HuH-7 (cell line): ENCODE data around the gene ANKRD30B.
"Not testable (repeated sequence)": the region's sequence is repeated elsewhere in the genome, so short reads cannot be mapped to it uniquely, and the experiment has no call there.

Source experiments
- DNase-seq: peaks from one replicate; pipeline ENCODE4 v3.0.0; 2011; ENCODE audit warnings: low spot score

ANKRD30B gene

DNA sequence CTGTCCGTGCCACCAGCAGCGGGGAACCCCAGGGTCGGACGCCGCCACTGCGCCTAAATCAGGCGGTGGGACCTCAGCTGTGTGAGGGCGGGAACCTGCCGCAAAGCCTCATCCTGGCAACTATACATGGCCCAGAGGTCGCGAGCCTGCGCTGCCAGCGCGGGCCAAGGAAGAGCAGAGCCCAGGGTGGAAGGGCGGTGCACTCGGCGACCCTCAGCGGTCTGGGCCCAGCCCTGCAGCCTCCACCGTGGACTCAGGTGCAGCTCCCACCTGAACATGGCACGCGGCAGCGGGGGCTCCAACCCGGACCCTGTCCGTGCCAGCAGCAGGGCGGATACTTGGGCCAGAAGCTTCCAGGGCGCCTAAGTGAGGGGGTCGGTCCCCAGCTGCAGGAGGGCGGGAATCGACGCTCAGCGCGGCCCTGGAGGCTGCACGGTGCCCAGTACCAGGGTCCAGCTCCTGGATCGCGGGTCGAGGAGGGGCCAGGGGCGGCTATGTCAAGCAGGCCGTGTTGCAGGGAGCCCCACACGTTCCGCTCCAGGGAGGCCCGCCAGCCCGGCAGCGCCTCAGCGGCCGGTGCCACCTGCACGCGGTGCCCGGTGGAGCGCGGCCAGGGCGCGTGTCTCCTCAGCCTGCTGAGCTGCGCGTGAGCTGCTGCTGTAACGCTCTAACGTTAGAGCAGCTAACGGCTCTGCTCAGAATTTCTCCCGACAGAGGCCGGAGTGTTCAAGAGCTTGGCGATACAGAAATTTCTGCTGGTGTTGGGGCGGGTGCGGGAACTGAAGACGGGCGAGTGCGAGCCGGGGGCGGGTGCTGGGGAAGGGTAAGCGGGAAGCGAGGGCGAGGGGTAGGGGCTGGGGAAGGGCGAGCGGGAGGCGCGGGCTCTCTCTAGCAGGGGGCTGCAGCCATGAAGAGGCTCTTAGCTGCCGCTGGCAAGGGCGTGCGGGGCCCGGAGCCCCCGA is at the start of gene ANKRD30B:
Gene ANKRD30B, plus strand, starts transcription at position 660 of the 962 bp plus-strand sequence. Its CDS starts 248 bp downstream, at position 908.
- DNase-seq, result no peak

DNA sequence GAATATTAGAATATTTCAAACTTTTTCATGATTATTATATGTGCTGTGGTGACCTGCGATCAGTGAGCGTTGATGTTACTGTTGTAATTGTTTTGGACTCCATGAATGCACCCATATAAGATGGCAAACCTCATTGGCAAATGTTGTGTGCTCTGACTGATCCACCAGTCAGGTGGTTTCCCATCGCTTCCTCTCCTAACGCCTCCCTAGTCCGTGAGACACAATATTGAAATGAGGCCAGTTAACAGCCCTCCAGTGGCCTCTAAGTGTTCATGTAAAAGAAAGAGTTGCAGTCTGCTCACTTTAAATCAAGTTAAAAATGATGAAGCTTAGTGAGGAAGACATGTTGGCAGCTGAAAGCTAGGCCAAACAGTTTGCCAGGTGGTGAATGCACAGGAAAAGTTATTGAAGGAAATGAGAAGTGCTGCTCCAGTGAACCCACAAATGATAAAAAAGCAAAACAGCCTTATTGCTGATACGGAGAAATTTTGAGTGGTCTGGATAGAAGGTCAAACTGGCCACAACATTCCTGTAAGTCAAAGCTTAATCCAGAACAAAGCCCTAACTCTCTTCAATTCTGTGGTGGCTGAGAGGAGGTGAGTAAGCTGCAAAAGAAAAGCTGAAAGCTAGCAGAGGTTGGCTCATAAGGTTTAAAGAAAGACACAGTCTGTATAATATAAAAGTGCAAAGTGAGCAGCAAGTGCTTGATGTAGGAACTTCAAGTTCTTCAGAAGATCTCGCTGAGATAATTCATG is 46.5 kb upstream of the ANKRD30B start:
- not testable (repeated sequence) for DNase-seq

GRCh38 chr18:14709761-14710160 is 38.2 kb upstream of the ANKRD30B start:
- DNase-seq, result not testable (repeated sequence)

DNA sequence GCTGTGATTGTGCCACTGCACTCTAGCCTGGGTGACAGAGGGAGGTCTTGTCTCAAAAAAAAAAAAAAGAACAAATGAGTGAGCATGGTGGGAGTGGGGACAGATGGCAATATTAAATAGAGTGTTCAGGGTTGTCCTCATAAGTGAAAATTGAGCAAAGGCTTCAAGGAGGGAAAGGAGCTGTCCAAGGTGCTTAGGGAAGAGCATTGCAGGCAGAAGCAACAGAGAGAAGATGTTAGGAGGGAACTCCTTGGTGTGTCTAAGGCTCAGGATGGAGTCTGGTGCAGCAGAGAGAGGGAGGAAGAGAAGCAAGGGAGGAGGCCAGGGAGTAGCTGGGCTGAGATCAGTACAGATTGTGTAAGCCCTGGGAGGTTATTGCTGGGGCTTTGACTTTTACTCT is 26.4 kb upstream of the ANKRD30B start:
- not testable (repeated sequence) for DNase-seq

DNA sequence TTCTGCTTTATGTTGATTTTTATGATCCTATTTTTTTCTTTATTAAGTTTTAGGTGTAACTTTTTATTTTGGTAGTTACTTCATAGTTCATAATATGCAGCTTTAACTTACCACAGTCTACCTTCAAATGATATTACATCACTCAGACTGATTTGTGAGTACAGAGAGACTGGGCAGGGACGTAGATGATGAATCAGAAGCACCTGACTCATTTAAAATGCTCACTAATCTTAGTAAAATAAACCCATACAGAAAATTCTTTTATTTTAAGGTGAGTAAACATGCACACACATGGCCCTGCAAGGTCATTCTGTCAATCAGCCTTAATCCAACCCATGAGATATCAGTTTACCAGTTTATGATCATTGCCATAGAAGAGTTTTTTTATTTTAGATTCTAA is 8.9 kb upstream of the ANKRD30B start:
- DNase-seq, result not testable (repeated sequence)

DNA sequence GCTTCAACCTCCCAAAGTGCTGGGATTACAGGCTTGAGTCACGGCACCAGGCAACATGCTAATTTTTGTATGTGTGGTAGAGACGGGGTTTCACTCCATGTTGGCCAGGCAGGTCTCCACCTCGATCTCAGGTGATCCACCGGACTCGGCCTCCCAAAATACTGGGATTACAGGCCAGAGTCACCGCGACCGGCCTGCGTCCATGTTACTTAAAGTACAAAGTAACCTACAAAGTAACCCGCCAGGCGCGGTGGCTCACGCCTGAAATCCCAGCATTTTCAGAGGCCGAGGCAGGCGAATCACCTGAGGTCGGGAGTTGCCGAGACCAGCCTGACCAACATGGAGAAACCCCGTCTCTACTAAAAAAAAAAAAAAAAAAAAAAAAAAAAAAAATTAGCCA is 1.1 kb upstream of the ANKRD30B start:
- no peak for DNase-seq

GRCh38 chr18:14748496-14748895 is 524 bp downstream of the ANKRD30B start:
- no peak for DNase-seq

- not testable (repeated sequence) for DNase-seq
These were observed 15.6 kb downstream of the ANKRD30B start for GRCh38 chr18:14763566-14763965.

- DNase-seq, result no peak
These were observed 19.5 kb downstream of the ANKRD30B start for GRCh38 chr18:14767474-14767873.

DNA sequence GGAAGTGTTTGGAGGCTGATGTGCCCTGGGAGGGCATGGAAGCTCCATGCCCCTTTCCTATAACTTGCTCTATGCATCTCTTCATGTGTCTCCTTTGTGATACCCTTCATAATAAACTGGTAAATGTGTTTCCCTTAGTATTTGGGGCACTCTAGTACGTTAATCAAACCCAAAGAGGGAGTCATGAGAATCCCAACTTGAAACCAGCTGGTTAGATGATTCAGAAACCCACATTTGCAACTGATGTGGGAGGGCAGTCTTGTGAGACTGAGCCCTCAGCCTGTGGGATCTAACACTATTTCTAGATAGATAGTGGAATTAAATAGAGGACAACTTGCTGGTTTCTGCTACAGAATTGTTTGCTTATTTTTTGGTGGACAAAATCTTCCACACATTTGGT is 20.3 kb downstream of the ANKRD30B start:
- no peak for DNase-seq

DNA sequence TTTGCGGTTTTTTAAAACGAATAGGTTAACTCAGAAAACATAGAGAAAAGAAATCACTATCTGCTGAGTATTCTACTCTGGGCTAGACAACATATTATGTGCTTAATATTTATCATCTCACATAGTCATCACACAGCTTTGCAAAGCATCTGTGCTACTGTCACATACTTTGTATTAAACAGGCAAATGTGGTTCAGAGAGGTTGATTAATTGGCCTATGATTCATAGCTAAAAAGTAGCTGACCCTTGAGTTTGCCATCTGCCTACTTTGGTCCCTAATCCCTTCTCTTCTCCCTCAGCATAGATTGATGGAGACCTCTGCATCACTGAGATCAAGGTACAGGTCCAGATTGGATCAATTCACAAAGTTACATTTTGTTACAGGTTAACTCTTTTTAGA is 21.4 kb downstream of the ANKRD30B start:
- DNase-seq, result no peak

DNA sequence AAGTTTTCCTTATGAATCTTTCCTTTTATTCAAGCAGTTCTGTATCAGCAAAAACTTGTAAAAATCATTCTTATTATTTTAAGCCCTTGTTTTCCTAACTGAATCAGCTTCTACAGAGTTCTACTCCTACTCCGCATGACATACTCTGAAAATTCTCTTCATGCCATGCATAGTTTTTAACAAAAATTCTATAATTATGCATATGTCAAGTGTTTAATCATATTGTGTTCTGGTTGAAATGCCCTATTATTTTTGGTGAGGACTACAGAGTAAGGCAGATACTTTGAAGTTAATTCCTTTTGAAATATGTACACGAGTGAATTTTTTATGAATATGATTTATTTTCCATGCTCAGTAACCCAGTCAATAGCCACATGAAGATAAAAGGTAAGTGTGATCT is 28.8 kb downstream of the ANKRD30B start:
- no peak for DNase-seq

DNA sequence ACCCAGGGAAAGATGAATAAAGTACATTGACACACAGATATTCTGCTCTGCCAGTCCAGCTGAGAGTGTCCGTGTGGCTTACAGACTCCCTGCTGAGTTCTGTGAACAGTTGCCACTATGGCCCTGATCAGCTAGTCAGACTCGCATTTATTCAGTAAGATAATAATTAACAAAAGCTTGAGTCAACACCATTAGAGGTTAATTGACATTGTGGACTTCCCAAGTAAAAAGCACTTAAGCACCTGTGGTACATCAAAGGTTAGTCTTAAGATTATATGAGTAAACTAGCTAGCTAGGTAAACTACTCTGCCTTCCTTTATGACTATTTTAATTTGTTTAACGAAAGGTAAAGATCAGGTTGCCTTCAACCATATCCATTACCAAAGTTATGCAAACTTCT is 33.7 kb downstream of the ANKRD30B start:
- DNase-seq, result no peak

DNA sequence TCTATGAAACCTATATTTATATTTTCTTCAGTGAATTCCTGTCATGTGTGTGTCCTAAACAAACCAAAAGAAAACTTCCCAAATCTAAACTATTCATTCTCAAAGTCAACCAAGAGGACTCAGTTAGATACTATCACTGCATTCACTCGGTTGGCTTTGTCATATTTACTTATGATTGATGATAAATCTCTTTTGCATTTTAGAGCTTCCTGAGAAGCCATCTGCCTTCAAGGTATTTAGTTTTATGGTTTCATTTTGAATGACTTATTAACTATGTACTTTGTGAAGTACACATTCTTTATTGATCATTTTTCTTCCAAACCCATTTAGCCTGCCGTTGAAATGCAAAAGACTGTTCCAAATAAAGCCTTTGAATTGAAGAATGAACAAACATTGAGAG is 36.2 kb downstream of the ANKRD30B start:
- no peak for DNase-seq

GRCh38 chr18:14796876-14797275 is 48.9 kb downstream of the ANKRD30B start:
- not testable (repeated sequence) for DNase-seq

- DNase-seq, result not testable (repeated sequence)
These were observed 50.2 kb downstream of the ANKRD30B start for GRCh38 chr18:14797969-14798764.

DNA sequence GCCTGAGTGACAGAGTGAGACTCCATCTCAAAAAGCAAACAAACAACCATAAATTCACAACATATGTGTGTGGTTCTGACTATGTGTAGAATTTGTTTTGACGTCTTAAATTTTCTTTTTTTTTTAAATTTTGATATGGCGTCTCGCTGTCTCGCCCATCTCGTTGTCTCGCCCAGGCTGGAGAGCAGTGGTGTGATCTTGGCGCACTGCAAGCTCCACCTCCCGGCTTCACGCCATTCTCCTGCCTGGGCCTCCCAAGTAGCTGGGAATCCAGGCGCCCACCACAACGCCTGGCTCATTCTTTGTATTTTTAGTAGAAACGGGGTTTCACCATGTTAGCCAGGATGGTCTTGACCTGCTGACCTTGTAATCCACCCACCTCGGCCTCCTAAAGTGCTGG is 63.1 kb downstream of the ANKRD30B start:
- DNase-seq, result not testable (repeated sequence)

DNA sequence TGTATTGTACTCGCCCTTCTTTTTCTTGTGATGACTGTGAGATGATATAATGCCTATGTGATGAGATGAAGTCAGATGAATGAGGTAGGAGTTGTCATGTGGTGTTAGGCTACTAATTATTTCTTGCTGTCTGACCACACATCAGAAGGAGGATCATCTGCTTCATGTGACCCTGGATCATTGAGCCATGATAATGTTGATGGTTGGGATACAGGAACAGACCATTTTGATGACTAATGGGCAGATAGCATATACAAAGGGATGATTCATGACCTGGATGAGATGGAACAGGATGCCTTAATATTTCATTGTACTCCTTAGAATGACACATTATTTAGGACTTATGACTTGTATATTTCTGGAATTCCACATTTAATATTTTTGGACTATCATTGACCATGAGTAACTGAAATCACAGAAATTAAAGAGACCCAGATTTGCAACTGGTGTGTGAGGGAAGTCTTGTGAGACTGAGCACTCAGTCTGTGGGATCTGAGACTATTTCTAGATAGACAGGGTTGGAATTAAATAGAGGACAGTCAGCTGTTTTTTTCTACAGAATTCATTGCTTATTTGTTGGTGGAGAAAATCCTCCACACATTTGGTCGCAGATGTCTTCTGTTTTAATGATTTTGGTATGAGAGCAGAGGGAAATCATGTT is 79.1 kb downstream of the ANKRD30B start:
- DNase-seq, result not testable (repeated sequence)

- DNase-seq, result not testable (repeated sequence)
These were observed 93.6 kb downstream of the ANKRD30B start for GRCh38 chr18:14841607-14842006.

DNA sequence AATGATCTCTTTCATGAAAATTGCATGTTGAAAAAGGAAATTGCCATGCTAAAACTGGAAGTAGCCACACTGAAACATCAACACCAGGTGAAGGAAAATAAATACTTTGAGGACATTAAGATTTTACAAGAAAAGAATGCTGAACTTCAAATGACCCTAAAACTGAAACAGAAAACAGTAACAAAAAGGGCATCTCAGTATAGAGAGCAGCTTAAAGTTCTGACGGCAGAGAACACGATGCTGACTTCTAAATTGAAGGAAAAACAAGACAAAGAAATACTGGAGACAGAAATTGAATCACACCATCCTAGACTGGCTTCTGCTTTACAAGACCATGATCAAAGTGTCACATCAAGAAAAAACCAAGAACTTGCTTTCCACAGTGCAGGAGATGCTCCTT is 103.6 kb downstream of the ANKRD30B start:
- not testable (repeated sequence) for DNase-seq

DNA sequence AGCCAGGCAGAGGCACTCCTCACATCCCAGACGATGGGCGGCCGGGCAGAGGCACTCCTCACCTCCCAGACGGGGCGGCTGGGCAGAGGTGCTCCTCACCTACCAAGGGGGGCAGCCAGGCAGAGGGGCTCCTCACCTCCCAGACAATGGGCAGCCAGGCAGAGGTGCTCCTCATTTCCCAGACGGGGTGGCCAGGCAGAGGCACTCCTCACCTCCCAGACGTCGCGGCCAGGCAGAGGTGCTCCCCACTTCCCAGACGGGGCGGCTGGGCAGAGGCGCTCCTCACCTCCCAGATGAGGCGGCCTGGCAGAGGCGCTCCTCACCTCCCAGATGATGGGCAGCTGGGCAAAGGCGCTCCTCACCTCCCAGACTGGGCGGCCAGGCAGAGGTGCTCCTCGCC is 107.7 kb downstream of the ANKRD30B start:
- not testable (repeated sequence) for DNase-seq
